Neutrophil (primary cell): Measurements from ENCODE around the gene SAP30BP.

Experiments used
- H3K27ac ChIP-seq: fragments of 200-600 bp; sonication (generic); 2 replicates; pipeline ENCODE4 v1.5.1; 2016; ENCODE audit warnings: mild to moderate bottlenecking, moderate library complexity
- H3K27me3 ChIP-seq: fragments of 200-600 bp; sonication (generic); 2 replicates; pipeline ENCODE4 v1.6.0; 2016; ENCODE audit warnings: mild to moderate bottlenecking
- H3K36me3 ChIP-seq: fragments of 200-600 bp; sonication (generic); 2 replicates; pipeline ENCODE4 v1.5.1; 2017
- H3K4me1 ChIP-seq, 2 experiments: fragments of 200-600 bp in 1 of 2; sonication (generic) in 1 of 2; 1 replicate in 1 of 2; 2 replicates in 1 of 2; pipeline versions ENCODE4 v1.5.1 to v1.6.1; 2013 to 2016; ENCODE audit warnings: low read depth in 1 of 2, low read length in 1 of 2, mild to moderate bottlenecking in 1 of 2, moderate library complexity in 1 of 2; ENCODE audit not compliant: control insufficient read depth in 1 of 2, insufficient read depth in 1 of 2
- H3K4me3 ChIP-seq, 2 experiments: fragments of 200-600 bp in 1 of 2; sonication (generic) in 1 of 2; 1 replicate in 1 of 2; 2 replicates in 1 of 2; pipeline ENCODE4 v1.5.1; 2013 to 2016; ENCODE audit warnings: low read depth in 1 of 2, low read length in 1 of 2, mild to moderate bottlenecking in 1 of 2, moderate library complexity in 1 of 2
- H3K9me3 ChIP-seq: fragments of 200-600 bp; sonication (generic); 2 replicates; pipeline ENCODE4 v1.5.1; 2016
- TF ChIP-seq, protein P1 (sequence below): fragments of 200-600 bp; sonication (generic); IDR thresholded peaks from 2 replicates; pipeline ENCODE4 v1.5.1; 2016; ENCODE audit warnings: antibody characterized with exemption

The SAP30BP gene

DNA sequence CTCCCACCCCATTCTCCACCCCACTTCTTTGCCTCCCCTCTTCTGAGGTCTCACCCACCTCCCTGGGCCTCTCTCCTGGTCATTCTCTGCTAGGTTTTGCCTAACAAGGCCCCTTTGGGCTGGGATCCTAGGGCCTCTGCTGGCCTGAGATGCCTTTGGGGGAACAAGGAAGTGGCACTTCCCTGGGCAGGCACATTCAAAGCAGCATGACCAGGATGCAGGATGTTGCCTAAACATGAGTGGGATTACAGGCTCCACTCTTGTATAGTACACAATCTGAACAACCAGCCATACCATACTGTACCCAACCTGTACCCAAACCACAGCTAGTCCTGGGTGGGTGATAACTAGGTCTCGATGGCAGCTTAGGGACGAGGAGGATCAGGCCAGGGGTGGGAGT, 88.9 kb downstream of the SAP30BP start:
- H3K27ac ChIP-seq = no peak overlapping the region
- peaks cover 21% of the 10 kb centered on the region for H3K27me3 ChIP-seq
- no peak overlapping the region for H3K4me3 ChIP-seq
- no peaks in the 10 kb centered on the region for H3K9me3 ChIP-seq
- H3K36me3 ChIP-seq = peaks cover 11% of the 10 kb centered on the region
- TF ChIP-seq, protein P1, sequence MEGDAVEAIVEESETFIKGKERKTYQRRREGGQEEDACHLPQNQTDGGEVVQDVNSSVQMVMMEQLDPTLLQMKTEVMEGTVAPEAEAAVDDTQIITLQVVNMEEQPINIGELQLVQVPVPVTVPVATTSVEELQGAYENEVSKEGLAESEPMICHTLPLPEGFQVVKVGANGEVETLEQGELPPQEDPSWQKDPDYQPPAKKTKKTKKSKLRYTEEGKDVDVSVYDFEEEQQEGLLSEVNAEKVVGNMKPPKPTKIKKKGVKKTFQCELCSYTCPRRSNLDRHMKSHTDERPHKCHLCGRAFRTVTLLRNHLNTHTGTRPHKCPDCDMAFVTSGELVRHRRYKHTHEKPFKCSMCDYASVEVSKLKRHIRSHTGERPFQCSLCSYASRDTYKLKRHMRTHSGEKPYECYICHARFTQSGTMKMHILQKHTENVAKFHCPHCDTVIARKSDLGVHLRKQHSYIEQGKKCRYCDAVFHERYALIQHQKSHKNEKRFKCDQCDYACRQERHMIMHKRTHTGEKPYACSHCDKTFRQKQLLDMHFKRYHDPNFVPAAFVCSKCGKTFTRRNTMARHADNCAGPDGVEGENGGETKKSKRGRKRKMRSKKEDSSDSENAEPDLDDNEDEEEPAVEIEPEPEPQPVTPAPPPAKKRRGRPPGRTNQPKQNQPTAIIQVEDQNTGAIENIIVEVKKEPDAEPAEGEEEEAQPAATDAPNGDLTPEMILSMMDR = no peak
- H3K4me1 ChIP-seq = peaks cover 19 to 22% of the 10 kb centered on the region in 2 experiments

DNA sequence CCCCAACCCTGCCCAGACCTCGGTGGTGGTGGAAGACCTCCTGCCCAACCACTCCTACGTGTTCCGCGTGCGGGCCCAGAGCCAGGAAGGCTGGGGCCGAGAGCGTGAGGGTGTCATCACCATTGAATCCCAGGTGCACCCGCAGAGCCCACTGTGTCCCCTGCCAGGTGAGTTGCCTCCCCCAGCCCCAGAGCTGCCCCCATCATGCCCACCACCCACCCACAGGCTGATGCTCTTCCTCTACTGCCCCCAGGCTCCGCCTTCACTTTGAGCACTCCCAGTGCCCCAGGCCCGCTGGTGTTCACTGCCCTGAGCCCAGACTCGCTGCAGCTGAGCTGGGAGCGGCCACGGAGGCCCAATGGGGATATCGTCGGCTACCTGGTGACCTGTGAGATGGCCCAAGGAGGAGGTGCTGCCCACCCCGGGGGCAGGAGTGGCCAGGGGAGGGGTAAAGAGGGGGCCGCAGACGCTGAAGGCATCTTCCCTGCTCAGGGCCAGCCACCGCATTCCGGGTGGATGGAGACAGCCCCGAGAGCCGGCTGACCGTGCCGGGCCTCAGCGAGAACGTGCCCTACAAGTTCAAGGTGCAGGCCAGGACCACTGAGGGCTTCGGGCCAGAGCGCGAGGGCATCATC, 89.4 kb downstream of the SAP30BP start:
- Histone ChIP-seq H3K4me1 (peaks cover 19 to 22% of the 10 kb centered on the region in 2 experiments), H3K4me3 (no peak overlapping the region), H3K27me3 (peaks cover 21% of the 10 kb centered on the region), H3K36me3 (peaks cover 11% of the 10 kb centered on the region), H3K9me3 (no peaks in the 10 kb centered on the region), H3K27ac (no peak overlapping the region)
- TF ChIP-seq, protein P1 = no peak

DNA sequence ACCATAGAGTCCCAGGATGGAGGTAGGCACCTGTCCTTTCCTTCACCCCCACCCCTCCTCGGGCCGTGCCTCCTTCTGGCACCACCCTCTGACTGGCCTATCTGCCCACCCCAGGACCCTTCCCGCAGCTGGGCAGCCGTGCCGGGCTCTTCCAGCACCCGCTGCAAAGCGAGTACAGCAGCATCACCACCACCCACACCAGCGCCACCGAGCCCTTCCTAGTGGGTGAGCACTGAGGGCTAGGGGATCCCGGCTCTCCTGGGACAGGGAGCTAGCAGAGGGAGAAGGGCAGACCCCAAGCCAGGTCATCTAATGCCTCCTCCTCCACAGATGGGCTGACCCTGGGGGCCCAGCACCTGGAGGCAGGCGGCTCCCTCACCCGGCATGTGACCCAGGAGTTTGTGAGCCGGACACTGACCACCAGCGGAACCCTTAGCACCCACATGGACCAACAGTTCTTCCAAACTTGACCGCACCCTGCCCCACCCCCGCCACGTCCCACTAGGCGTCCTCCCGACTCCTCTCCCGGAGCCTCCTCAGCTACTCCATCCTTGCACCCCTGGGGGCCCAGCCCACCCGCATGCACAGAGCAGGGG, 90.0 kb downstream of the SAP30BP start:
- Histone ChIP-seq H3K4me3 (no peak overlapping the region), H3K36me3 (peaks cover 11% of the 10 kb centered on the region), H3K27ac (no peak overlapping the region), H3K27me3 (peaks cover 18% of the 10 kb centered on the region), H3K9me3 (no peaks in the 10 kb centered on the region), H3K4me1 (peaks cover 19 to 22% of the 10 kb centered on the region in 2 experiments)
- TF ChIP-seq, protein P1 = no peak
